Right ventricle myocardium inferior (tissue), 1 donor: ENCODE measurements around the gene PTPRN2. TPM values are rescaled to one million over a fixed set of nuclear protein-coding genes. Genes with fewer than 3 reads are reported as not detected.
"Not testable (repeated sequence)": the region's sequence is repeated elsewhere in the genome, so short reads cannot be mapped to it uniquely, and the experiment has no call there.

Source experiments
- ATAC-seq: fragments of 200-7000 bp; cut with Tn5 transposase; one replicate; pipeline ENCODE4 v1.9.1; 2020; ENCODE audit warnings: mild to moderate bottlenecking, moderate library complexity
- DNase-seq: peaks from one replicate; pipeline ENCODE4 v3.0.0; 2021; ENCODE audit errors: missing footprints
- intact Hi-C: fragments of 100-400 bp; cut with DNase I; formaldehyde crosslinking; loops from one replicate; pipeline ENCODE4 v1.11.0; 2022
- total RNA-seq: library from RNA; stranded (reverse); fragmentation: NEBNext Ultra II Directional; extraction: Animal tissue kit (Norgen Biotek cat#: 25700); gene quantifications from one replicate; pipeline ENCODE4 v1.2.1, GENCODE V29; 2021
- donor health status: DM: no; HTN: yes; CAD: no; lungs with severe emphysema.

The PTPRN2 gene
- total RNA-seq, 1 donor from 2014 or later, result 1.6 TPM

GRCh38 chr7:157861031-157861491 lies 726.6 kb downstream of the PTPRN2 start:
- DNase-seq (no peak), ATAC-seq (no peak)
- intact Hi-C loops, result no loop called here

- ATAC-seq, result no peak
- intact Hi-C loops, result no loop called here
- no peak for DNase-seq
Measured at GRCh38 chr7:157860406-157860805, 727.2 kb downstream of the PTPRN2 start.

GRCh38 chr7:157859915-157860314 lies 727.7 kb downstream of the PTPRN2 start:
- DNase-seq, result no peak
- intact Hi-C loops, result no loop called here
- no peak for ATAC-seq

- no peak for DNase-seq
- intact Hi-C loops, result no loop called here
- ATAC-seq, result no peak
Measured at GRCh38 chr7:157857578-157858075, 730.0 kb downstream of the PTPRN2 start.

- ATAC-seq, result no peak
- intact Hi-C loops, result no loop called here
- no peak for DNase-seq
Measured at GRCh38 chr7:157856873-157857577, 730.6 kb downstream of the PTPRN2 start.

GRCh38 chr7:157855452-157856213 lies 732.0 kb downstream of the PTPRN2 start:
- intact Hi-C loops, result no loop called here
- no peak for ATAC-seq

GRCh38 chr7:157855016-157855415 lies 732.6 kb downstream of the PTPRN2 start:
- no peak for ATAC-seq
- intact Hi-C loops, result no loop called here
- no peak for DNase-seq

More at GRCh38 chr7:157855452-157856213, 732.0 kb downstream of the PTPRN2 start:
- DNase-seq, result no peak

- intact Hi-C loops, result no loop called here
- ATAC-seq, result peak; percentile 86
- peak; percentile 92 for DNase-seq
Measured at GRCh38 chr7:157854066-157854891, 733.3 kb downstream of the PTPRN2 start.

GRCh38 chr7:157853789-157854065 lies 733.9 kb downstream of the PTPRN2 start:
- ATAC-seq (no peak), DNase-seq (no peak)
- intact Hi-C loops, result no loop called here

- ATAC-seq (no peak), DNase-seq (no peak)
- intact Hi-C loops, result no loop called here
Measured at GRCh38 chr7:157853076-157853788, 734.4 kb downstream of the PTPRN2 start.

GRCh38 chr7:157851501-157852067 lies 736.0 kb downstream of the PTPRN2 start:
- intact Hi-C loops, result no loop called here
- peak; percentile 47 for ATAC-seq
- DNase-seq, result peak; percentile 91

- ATAC-seq, result no peak
- intact Hi-C loops, result no loop called here
- DNase-seq, result no peak
Measured at GRCh38 chr7:157850481-157851444, 736.9 kb downstream of the PTPRN2 start.

GRCh38 chr7:157849726-157850125 lies 737.9 kb downstream of the PTPRN2 start:
- intact Hi-C loops, result no loop called here
- ATAC-seq, result no peak
- no peak for DNase-seq

GRCh38 chr7:157849341-157849596 lies 738.4 kb downstream of the PTPRN2 start:
- intact Hi-C loops, result no loop called here
- DNase-seq (no peak), ATAC-seq (no peak)

GRCh38 chr7:157848508-157849340 lies 738.9 kb downstream of the PTPRN2 start:
- no peak for DNase-seq
- intact Hi-C loops, result no loop called here

GRCh38 chr7:157847756-157848487 lies 739.7 kb downstream of the PTPRN2 start:
- ATAC-seq, DNase-seq, intact Hi-C loops: not testable (repeated sequence)

More at GRCh38 chr7:157848508-157849340, 738.9 kb downstream of the PTPRN2 start:
- ATAC-seq, result no peak
